Endothelial cell of umbilical vein (primary cell): ENCODE measurements around the gene DAPL1. TPM values are rescaled to one million over a fixed set of nuclear protein-coding genes. Genes with fewer than 3 reads are reported as not detected.

Source experiments
- BruUV-seq: library from RNA; stranded (reverse); fragments of 400-500 nt; replicated peaks from 2 replicates; lab custom pipeline; 2021; lab: Mats Ljungman, UMichigan
- CTCF ChIA-PET: fragments of 300-600, 350-600 bp; sonication (Branson Sonifier 250); formaldehyde crosslinking; loops from one replicate; lab custom pipeline; 2021; ENCODE audit warnings: antibody characterized with exemption, inconsistent platforms; lab: Charles Lee
- POLR2A ChIA-PET: fragments of 300-600, 350-600 bp; sonication (Branson Sonifier 250); formaldehyde crosslinking; loops from one replicate; lab custom pipeline; 2021; ENCODE audit warnings: antibody characterized with exemption, inconsistent platforms; lab: Charles Lee
- DNase-seq: peaks from one replicate; pipeline ENCODE4 v3.0.0-alpha.2; 2011; ENCODE audit warnings: low read depth, low spot score
- FAIRE-seq: peaks from 2 replicates; lab custom pipeline; 2011; peaks lifted over from hg19 to GRCh38; lab: Jason Lieb, UNC
- H2AFZ ChIP-seq: 2 replicates; pipeline ENCODE4 v1.6.0; 2012; ENCODE audit warnings: low read depth, low read length, control low read depth, inconsistent platforms
- H3K27ac ChIP-seq: 2 replicates; pipeline ENCODE4 v1.5.1; 2011; ENCODE audit warnings: low read depth, mild to moderate bottlenecking, control low read depth, low read length, moderate library complexity; ENCODE audit not compliant: insufficient read depth
- H3K27me3 ChIP-seq, 2 experiments: 2 replicates each; pipeline versions ENCODE4 v1.6.0 to v1.6.1; 2011; ENCODE audit warnings: low read length in 2 of 2, mixed read lengths in 1 of 2; ENCODE audit not compliant: control insufficient read depth in 2 of 2, insufficient read depth in 2 of 2
- H3K36me3 ChIP-seq, 2 experiments: 2 replicates in 1 of 2; 3 replicates in 1 of 2; pipeline ENCODE4 v1.5.1; 2011; ENCODE audit warnings: low read length in 2 of 2, mild to moderate bottlenecking in 1 of 2, moderate library complexity in 1 of 2; ENCODE audit not compliant: control insufficient read depth in 2 of 2, insufficient read depth in 2 of 2; ENCODE audit errors: extremely low read depth in 1 of 2
- H3K4me1 ChIP-seq: 3 replicates; pipeline ENCODE4 v1.5.1; 2011; ENCODE audit warnings: mild to moderate bottlenecking, low read length; ENCODE audit not compliant: control insufficient read depth, insufficient read depth; ENCODE audit errors: extremely low read depth
- H3K4me2 ChIP-seq: 2 replicates; pipeline ENCODE4 v1.6.1; 2011; ENCODE audit warnings: low read length, control low read depth, mixed read lengths; ENCODE audit not compliant: insufficient read depth
- H3K4me3 ChIP-seq, 3 experiments: fragments of 200-600 bp in 1 of 3; sonication (generic), shearing (Covaris generic) in 1 of 3; replicated peaks in 1 of 3; 2 replicates each; pipeline ENCODE4 v1.5.1; 2011 to 2016; ENCODE audit warnings: control low read depth in 3 of 3, low read length in 3 of 3, mild to moderate bottlenecking in 2 of 3, inconsistent platforms in 1 of 3, low read depth in 1 of 3, moderate library complexity in 1 of 3; ENCODE audit not compliant: insufficient read depth in 1 of 3
- H3K79me2 ChIP-seq: 2 replicates; pipeline ENCODE4 v1.6.0; 2012; ENCODE audit warnings: low read length, inconsistent platforms; ENCODE audit not compliant: control insufficient read depth, insufficient read depth
- H3K9ac ChIP-seq: replicated peaks from 2 replicates; pipeline ENCODE3; 2011; ENCODE audit warnings: low read length, control low read depth; ENCODE audit not compliant: insufficient read depth; ENCODE audit errors: extremely low read depth
- H3K9me1 ChIP-seq: replicated peaks from 3 replicates; pipeline ENCODE4 v1.6.0; 2011; ENCODE audit warnings: mild to moderate bottlenecking, low read length; ENCODE audit not compliant: control insufficient read depth, insufficient read depth; ENCODE audit errors: extremely low read depth
- H3K9me3 ChIP-seq: replicated peaks from 2 replicates; pipeline ENCODE4 v1.5.1; 2012; ENCODE audit warnings: low read length, inconsistent platforms; ENCODE audit not compliant: control insufficient read depth, insufficient read depth
- H4K20me1 ChIP-seq: replicated peaks from 2 replicates; pipeline ENCODE3; 2011; ENCODE audit warnings: mild to moderate bottlenecking, low read length; ENCODE audit not compliant: control insufficient read depth, insufficient read depth; ENCODE audit errors: extremely low read depth
- EZH2 ChIP-seq: IDR thresholded peaks from 2 replicates; pipeline ENCODE4 v1.6.1; 2012; ENCODE audit warnings: borderline replicate concordance, low read depth, mild to moderate bottlenecking, moderate library complexity, low read length, inconsistent platforms; ENCODE audit not compliant: severe bottlenecking
- FOS ChIP-seq: IDR thresholded peaks from 2 replicates; pipeline ENCODE4 v1.6.1; 2011; ENCODE audit warnings: mild to moderate bottlenecking, low read length, moderate library complexity, borderline replicate concordance; ENCODE audit not compliant: insufficient read depth
- GATA2 ChIP-seq: IDR thresholded peaks from 2 replicates; pipeline ENCODE4 v1.7.0; 2011; ENCODE audit warnings: low read depth, mild to moderate bottlenecking, moderate library complexity, mixed read lengths, low read length; ENCODE audit not compliant: insufficient read length, insufficient read depth
- JUN ChIP-seq: IDR thresholded peaks from 2 replicates; pipeline ENCODE4 v1.6.1; 2011; ENCODE audit warnings: borderline replicate concordance, low read depth; ENCODE audit not compliant: insufficient read length, insufficient read depth
- MYC ChIP-seq: IDR thresholded peaks from one replicate; pipeline ENCODE4 v1.6.1; 2011; ENCODE audit warnings: mild to moderate bottlenecking, low read depth, low read length
- POLR2A ChIP-seq: IDR thresholded peaks from 2 replicates; pipeline ENCODE4 v1.6.1; 2012; ENCODE audit warnings: low read depth, mild to moderate bottlenecking, control low read depth, low read length
- POLR2AphosphoS5 ChIP-seq: IDR thresholded peaks from 2 replicates; pipeline ENCODE4 v1.6.1; 2012; ENCODE audit warnings: low read depth, mild to moderate bottlenecking, control low read depth, low read length, moderate library complexity; ENCODE audit not compliant: insufficient read depth
- dilution Hi-C: fragments of 300-500 bp; cut with MboI; formaldehyde crosslinking; loops from one replicate; pipeline ENCODE4 v1.15.0; 2019; ENCODE audit warnings: low sequenced_read_pairs; ENCODE audit not compliant: extremely low pct_ligation_motif_present
- intact Hi-C: fragments of 100-400 bp; cut with micrococcal nuclease; formaldehyde crosslinking; loops from one replicate; pipeline ENCODE4 v1.10.0; 2022
- polyA plus RNA-seq, 4 experiments: library from polyadenylated mRNA; depleted of rRNA in 3 of 4; stranded (reverse) in 3 of 4; unstranded in 1 of 4; fragments of >200 nt; gene quantifications; 2 replicates each; pipeline versions ENCODE4 v1.2.1 to v1.2.3, GENCODE V29; 2011 to 2012; ENCODE audit warnings: missing spikeins in 1 of 4
- total RNA-seq: library from RNA; stranded (reverse); gene quantifications from 2 replicates; pipeline ENCODE4 v1.2.3, GENCODE V29; 2021
- TF ChIP-seq, protein P1 (sequence below): IDR thresholded peaks from 2 replicates; pipeline ENCODE4 v1.6.1; 2011; ENCODE audit not compliant: insufficient read depth, insufficient read length
- TF ChIP-seq, protein P2 (sequence below), 2 donors: IDR thresholded peaks; 1 replicate in 1 of 2; 2 replicates in 1 of 2; pipeline ENCODE4 v1.5.1; 2011; ENCODE audit warnings: low read length in 2 of 2, mild to moderate bottlenecking in 2 of 2, moderate library complexity in 2 of 2, control low read depth in 1 of 2, inconsistent platforms in 1 of 2, low read depth in 1 of 2; ENCODE audit not compliant: insufficient read depth in 1 of 2; ENCODE audit errors: extremely low read depth in 1 of 2

DAPL1 gene
- total and polyA plus RNA-seq, 2 donors (not counting 3 experiments of a cell fraction or from before 2014, with no cell fraction given) = not detected

DNA sequence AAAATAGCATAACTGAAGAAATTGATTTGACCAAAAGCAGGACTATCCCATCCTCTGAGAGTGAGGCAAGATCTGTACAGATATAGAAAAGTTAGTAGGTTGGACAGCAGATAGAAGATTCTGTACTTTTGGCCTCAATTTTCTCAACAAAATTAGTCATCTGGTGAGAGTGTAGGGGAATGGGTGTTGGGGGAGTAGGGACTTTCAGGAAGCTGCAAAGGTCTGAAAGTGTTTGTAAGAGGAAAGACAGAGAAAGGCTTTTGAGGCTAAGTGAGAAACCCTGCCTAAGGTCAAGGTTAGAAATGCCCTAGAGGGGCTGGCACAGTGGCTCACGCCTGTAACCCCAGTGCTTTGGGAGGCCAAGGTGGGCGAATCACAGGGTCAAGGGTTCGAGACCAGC is 40.3 kb downstream of the DAPL1 start:
- Histone ChIP-seq H3K9me3 (no peaks in the 10 kb centered on the region), H3K4me3 (no peak overlapping the region), H3K9me1 (no peaks in the 10 kb centered on the region), H3K27ac (no peak overlapping the region), H3K79me2 (no peaks in the 10 kb centered on the region), H4K20me1 (no peaks in the 10 kb centered on the region), H3K4me2 (no peak overlapping the region), H3K9ac (no peak overlapping the region), H2AFZ (no peak overlapping the region), H3K36me3 (no peaks in the 10 kb centered on the region), H3K27me3 (peaks cover 2 to 3% of the 10 kb centered on the region in 2 experiments), H3K4me1 (no peaks in the 10 kb centered on the region)
- CTCF ChIA-PET = no interaction called here
- FAIRE-seq (no peak), DNase-seq (no peak)
- TF ChIP-seq FOS = no peak
- TF ChIP-seq, protein P1, sequence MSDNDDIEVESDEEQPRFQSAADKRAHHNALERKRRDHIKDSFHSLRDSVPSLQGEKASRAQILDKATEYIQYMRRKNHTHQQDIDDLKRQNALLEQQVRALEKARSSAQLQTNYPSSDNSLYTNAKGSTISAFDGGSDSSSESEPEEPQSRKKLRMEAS = no peak
- TF ChIP-seq MYC = no peak
- dilution Hi-C loops (no loop called here), intact Hi-C loops (no loop called here)
- POLR2A ChIA-PET = no interaction called here
- no TSS peak for BruUV-seq

DNA sequence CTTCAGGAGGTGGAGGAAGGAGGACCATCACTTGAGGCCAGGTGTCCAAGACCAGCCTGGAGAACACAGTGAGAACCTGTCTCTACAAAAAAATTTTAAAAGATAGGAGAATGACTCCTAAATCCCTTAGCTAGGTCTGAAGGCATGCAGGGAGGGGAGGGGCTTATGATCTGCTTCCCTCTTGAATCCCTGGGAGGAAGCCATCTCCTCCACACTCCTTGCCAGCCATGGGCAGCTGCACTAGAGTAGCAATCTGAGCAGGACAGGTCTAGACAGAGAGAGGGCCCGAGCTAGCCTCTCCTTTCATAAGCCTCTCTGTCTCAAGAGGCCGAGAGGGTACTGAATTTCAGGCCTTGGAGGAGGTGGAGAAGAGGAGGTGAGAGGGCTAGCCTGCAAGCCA is 42.5 kb downstream of the DAPL1 start:
- intact Hi-C loops = no loop called here
- no peak for TF ChIP-seq POLR2A
- TF ChIP-seq, protein P2, sequence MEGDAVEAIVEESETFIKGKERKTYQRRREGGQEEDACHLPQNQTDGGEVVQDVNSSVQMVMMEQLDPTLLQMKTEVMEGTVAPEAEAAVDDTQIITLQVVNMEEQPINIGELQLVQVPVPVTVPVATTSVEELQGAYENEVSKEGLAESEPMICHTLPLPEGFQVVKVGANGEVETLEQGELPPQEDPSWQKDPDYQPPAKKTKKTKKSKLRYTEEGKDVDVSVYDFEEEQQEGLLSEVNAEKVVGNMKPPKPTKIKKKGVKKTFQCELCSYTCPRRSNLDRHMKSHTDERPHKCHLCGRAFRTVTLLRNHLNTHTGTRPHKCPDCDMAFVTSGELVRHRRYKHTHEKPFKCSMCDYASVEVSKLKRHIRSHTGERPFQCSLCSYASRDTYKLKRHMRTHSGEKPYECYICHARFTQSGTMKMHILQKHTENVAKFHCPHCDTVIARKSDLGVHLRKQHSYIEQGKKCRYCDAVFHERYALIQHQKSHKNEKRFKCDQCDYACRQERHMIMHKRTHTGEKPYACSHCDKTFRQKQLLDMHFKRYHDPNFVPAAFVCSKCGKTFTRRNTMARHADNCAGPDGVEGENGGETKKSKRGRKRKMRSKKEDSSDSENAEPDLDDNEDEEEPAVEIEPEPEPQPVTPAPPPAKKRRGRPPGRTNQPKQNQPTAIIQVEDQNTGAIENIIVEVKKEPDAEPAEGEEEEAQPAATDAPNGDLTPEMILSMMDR (IDR thresholded peaks at IDR 0.05; ENCODE audit: extremely low read depth in 1 of 2, insufficient read depth in 1 of 2, low read depth in 1 of 2, low read length in 2 of 2) = no peak
- no peak for TF ChIP-seq POLR2AphosphoS5
- TF ChIP-seq FOS = no peak
- no peak for TF ChIP-seq JUN
- TF ChIP-seq, protein P1 = no peak
- no peak for TF ChIP-seq MYC
- TF ChIP-seq EZH2 = no peak
- TF ChIP-seq GATA2 = no peak
- POLR2A ChIA-PET = no interaction called here

More for the DNA sequence above, 42.5 kb downstream of the DAPL1 start:
- Histone ChIP-seq H2AFZ (no peak overlapping the region), H3K4me2 (no peak overlapping the region), H4K20me1 (no peaks in the 10 kb centered on the region), H3K27ac (no peak overlapping the region), H3K79me2 (no peaks in the 10 kb centered on the region), H3K4me3 (no peak overlapping the region), H3K9me3 (no peaks in the 10 kb centered on the region), H3K27me3 (peaks cover 0 to 3% of the 10 kb centered on the region in 2 experiments), H3K4me1 (no peaks in the 10 kb centered on the region), H3K36me3 (no peaks in the 10 kb centered on the region), H3K9me1 (no peaks in the 10 kb centered on the region), H3K9ac (no peak overlapping the region)
- BruUV-seq = no TSS peak
- dilution Hi-C loops = no loop called here
- DNase-seq = no peak
- no peak for FAIRE-seq
- CTCF ChIA-PET = no interaction called here
